ENCODE data around the gene DOCK11.

Gene DOCK11

DNA sequence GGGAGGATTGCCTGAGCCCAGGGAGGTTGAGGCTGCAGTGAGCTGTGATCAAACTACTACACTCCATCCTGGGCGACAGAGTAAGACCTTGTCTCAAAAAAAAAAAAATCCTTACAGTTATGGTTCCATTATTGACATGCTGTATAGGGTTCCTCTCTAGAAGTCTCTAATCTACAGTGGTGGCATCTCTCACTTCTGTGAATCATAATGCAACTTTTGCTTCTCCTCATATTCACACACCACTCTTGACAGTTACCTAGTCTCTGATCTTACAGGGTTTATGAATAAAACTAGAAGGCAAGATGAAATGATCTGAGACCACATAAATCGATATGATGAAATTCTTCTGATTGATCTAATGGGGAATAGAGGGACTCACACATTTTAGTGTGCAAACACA, 40.6 kb downstream of the DOCK11 start:
- TF ChIP-seq, protein P1, sequence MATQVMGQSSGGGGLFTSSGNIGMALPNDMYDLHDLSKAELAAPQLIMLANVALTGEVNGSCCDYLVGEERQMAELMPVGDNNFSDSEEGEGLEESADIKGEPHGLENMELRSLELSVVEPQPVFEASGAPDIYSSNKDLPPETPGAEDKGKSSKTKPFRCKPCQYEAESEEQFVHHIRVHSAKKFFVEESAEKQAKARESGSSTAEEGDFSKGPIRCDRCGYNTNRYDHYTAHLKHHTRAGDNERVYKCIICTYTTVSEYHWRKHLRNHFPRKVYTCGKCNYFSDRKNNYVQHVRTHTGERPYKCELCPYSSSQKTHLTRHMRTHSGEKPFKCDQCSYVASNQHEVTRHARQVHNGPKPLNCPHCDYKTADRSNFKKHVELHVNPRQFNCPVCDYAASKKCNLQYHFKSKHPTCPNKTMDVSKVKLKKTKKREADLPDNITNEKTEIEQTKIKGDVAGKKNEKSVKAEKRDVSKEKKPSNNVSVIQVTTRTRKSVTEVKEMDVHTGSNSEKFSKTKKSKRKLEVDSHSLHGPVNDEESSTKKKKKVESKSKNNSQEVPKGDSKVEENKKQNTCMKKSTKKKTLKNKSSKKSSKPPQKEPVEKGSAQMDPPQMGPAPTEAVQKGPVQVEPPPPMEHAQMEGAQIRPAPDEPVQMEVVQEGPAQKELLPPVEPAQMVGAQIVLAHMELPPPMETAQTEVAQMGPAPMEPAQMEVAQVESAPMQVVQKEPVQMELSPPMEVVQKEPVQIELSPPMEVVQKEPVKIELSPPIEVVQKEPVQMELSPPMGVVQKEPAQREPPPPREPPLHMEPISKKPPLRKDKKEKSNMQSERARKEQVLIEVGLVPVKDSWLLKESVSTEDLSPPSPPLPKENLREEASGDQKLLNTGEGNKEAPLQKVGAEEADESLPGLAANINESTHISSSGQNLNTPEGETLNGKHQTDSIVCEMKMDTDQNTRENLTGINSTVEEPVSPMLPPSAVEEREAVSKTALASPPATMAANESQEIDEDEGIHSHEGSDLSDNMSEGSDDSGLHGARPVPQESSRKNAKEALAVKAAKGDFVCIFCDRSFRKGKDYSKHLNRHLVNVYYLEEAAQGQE (IDR thresholded peaks at IDR 0.05; ENCODE audit: insufficient read depth in 1 of 2, low read depth in 2 of 2, low read length in 2 of 2): no peak
- TF ChIP-seq FOXP2 (optimal IDR thresholded peaks at IDR 0.05; ENCODE audit: borderline replicate concordance, extremely low read depth, extremely low read length, insufficient read depth): no peak
- no peak for TF ChIP-seq TAF1 (IDR thresholded peaks at IDR 0.05; ENCODE audit: borderline replicate concordance, insufficient read depth, low read length)
- no peak for TF ChIP-seq POLR2AphosphoS5 (IDR thresholded peaks at IDR 0.05; ENCODE audit: low read depth, low read length)
- no peak for TF ChIP-seq SIN3A (IDR thresholded peaks at IDR 0.05; ENCODE audit: borderline replicate concordance, insufficient read depth, low read length)

DNA sequence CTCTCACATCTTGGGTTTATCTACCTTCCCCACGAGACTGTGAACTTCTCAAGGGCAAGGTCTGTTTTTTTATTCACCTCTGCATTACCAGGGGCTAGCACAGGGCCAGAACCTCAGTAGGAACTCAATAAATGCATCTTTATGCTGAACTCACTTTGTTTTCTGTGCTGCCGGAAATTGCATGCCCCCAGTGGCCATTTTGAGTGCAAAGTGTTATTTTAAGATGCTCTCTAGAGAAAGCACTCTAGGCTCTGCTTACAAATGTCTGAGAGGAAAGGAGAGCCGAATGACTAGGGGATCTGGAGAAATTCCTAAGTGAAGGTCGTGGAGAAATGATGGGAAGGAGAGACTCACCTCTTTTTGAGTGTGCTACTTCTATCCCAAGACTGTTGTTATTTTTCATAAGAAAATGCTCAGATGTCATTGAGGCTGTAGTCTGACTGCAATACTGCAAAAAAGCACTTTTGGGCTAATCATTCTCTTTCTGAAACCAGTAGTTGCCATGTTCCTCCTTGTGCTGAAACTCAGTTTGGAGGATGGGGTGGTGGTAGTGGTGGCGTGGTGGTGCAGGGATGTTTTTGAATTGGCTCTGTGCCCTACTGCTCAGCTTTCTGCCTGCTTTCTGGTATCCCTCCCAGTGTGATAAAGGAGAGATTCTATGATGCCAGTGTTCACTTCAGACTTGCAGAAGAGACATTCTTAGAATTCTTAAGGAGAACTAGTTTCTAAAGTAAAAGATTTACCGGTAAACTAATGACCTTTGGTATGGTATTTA, 41.3 kb downstream of the DOCK11 start:
- no peak for TF ChIP-seq POLR2AphosphoS5 (IDR thresholded peaks at IDR 0.05; ENCODE audit: low read depth, low read length)
- TF ChIP-seq, protein P1 (IDR thresholded peaks at IDR 0.05; ENCODE audit: insufficient read depth in 1 of 2, low read depth in 2 of 2, low read length in 2 of 2): no peak
- no peak for TF ChIP-seq TAF1 (IDR thresholded peaks at IDR 0.05; ENCODE audit: borderline replicate concordance, insufficient read depth, low read length)
- no peak for TF ChIP-seq SIN3A (IDR thresholded peaks at IDR 0.05; ENCODE audit: borderline replicate concordance, insufficient read depth, low read length)
- TF ChIP-seq FOXP2 (optimal IDR thresholded peaks at IDR 0.05; ENCODE audit: borderline replicate concordance, extremely low read depth, extremely low read length, insufficient read depth): no peak

DNA sequence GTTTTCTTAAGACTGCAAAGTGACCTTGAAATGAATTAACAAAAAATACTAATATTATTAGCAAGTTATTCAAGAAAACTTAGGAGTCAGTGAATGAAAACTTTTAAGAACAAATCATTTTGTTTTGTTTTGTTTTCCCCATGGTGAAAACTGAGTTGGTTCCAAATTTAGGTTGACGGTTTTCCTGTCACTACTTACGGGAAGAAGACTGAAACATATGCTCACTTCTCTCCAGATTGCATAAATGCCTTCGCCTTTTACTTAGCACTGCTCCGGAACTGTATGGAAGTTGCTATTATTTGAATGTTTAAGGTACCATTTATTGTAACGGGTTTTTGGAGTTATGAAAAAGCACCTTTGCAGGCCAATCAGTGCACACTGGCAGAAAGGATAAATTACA, 42.8 kb downstream of the DOCK11 start:
- TF ChIP-seq FOXP2 (optimal IDR thresholded peaks at IDR 0.05; ENCODE audit: borderline replicate concordance, extremely low read depth, extremely low read length, insufficient read depth) (no peak), POLR2AphosphoS5 (IDR thresholded peaks at IDR 0.05; ENCODE audit: low read depth, low read length) (no peak), TAF1 (IDR thresholded peaks at IDR 0.05; ENCODE audit: borderline replicate concordance, insufficient read depth, low read length) (no peak), SIN3A (IDR thresholded peaks at IDR 0.05; ENCODE audit: borderline replicate concordance, insufficient read depth, low read length) (no peak)
- TF ChIP-seq, protein P1 (IDR thresholded peaks at IDR 0.05; ENCODE audit: insufficient read depth in 1 of 2, low read depth in 2 of 2, low read length in 2 of 2): no peak

DNA sequence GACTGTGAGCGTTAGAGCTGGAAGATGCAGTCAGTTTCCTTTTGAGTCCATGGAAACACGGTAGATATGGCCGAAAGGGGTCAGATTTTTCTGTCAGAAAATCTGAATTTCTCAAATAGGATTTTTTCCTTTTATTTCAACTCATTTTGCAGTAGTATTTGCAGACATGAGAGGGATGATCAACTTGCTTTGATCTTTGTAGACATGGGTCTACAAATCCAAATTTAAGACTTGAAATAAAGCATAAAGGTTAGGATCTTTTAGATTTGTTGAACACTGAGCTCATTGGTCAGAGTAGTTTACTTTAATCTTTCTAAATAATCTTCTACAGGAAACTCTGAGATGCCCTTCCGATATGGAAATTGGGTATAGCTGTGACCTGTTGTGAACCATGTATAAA, 44.7 kb downstream of the DOCK11 start:
- TF ChIP-seq TAF1 (IDR thresholded peaks at IDR 0.05; ENCODE audit: borderline replicate concordance, insufficient read depth, low read length): no peak
- TF ChIP-seq, protein P1 (IDR thresholded peaks at IDR 0.05; ENCODE audit: insufficient read depth in 1 of 2, low read depth in 2 of 2, low read length in 2 of 2): no peak
- no peak for TF ChIP-seq FOXP2 (optimal IDR thresholded peaks at IDR 0.05; ENCODE audit: borderline replicate concordance, extremely low read depth, extremely low read length, insufficient read depth)
- no peak for TF ChIP-seq POLR2AphosphoS5 (IDR thresholded peaks at IDR 0.05; ENCODE audit: low read depth, low read length)
- no peak for TF ChIP-seq SIN3A (IDR thresholded peaks at IDR 0.05; ENCODE audit: borderline replicate concordance, insufficient read depth, low read length)

All from PFSK-1 (cell line).